ENCODE results near the gene RPS21. TPM values are rescaled to one million over a fixed set of nuclear protein-coding genes. Genes with fewer than 3 reads are reported as not detected.

RPS21 gene
- total and polyA plus RNA-seq, 2 experiments from 2014 or later: 639 to 1,039 TPM

DNA sequence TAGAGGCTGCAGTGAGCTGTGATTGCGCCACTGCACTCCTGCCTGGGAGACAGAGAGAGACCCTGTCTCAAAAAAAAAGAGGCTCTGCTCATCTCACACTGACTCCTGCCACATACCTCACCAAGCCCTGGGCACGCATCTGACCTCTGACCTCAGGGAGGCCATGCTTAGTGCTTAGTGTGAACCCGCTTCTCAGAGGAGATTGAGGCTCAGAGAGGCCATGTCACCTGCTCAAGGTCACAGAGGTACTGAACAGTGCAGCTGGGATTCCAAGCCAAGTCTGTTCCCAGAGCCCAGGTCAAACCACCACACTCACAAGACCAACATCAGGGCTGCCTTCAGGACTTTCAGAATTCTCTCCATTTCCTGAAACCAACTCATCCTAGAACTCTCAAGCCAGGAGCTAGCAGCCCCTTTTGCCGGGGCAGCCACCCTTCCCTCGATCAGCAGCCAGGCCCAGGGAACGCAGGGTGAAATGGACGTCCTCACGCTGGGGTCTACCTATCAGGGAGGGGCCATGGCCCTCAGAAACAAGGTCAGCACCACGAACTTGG is 17.3 kb downstream of the RPS21 start:
- no peaks in the 10 kb centered on the region for H4K20me1 ChIP-seq (ENCODE audit: insufficient read depth)
- no peak overlapping the region for H3K27ac ChIP-seq
- no peaks in the 10 kb centered on the region for H3K9me2 ChIP-seq (ENCODE audit: insufficient read depth)
- no peak overlapping the region for H2AFZ ChIP-seq
- no peaks in the 10 kb centered on the region for H3K9me3 ChIP-seq (ENCODE audit: low read depth)
- TF ChIP-seq EZH2phosphoT487 (IDR thresholded peaks at IDR 0.05; ENCODE audit: insufficient read depth, low read depth) (no peak), EZH2 (IDR thresholded peaks at IDR 0.05; ENCODE audit: insufficient read depth, poor library complexity, severe bottlenecking) (no peak)
- WGBS, 2 experiments (ENCODE audit: low coverage in 1 of 2, low lambda C conversion rate in 2 of 2, missing lambda C conversion rate in 2 of 2): 83 to 87% methylated on average over 9 of the region's 9 CpGs
- H3K4me3 ChIP-seq: no peak overlapping the region
- no peak overlapping the region for H3K9ac ChIP-seq
- H3K36me3 ChIP-seq (ENCODE audit: low read depth): no peaks in the 10 kb centered on the region
- DNase-seq: no peak
- H3K27me3 ChIP-seq (replicated peaks; ENCODE audit: insufficient read depth): no peaks in the 10 kb centered on the region
- H3F3A ChIP-seq (ENCODE audit: insufficient read depth): no peaks in the 10 kb centered on the region
- no peak overlapping the region for H3K4me2 ChIP-seq (ENCODE audit: unreplicated experiment)
- in situ Hi-C loops (cut with MboI): no loop called here
- H3K4me1 ChIP-seq (ENCODE audit: insufficient read depth): no peaks in the 10 kb centered on the region
- no peaks in the 10 kb centered on the region for H3K79me2 ChIP-seq (ENCODE audit: insufficient read depth)

- no peak overlapping the region for H3K27ac ChIP-seq
- no peak overlapping the region for H3K4me2 ChIP-seq (ENCODE audit: unreplicated experiment)
- H4K20me1 ChIP-seq (ENCODE audit: insufficient read depth): no peaks in the 10 kb centered on the region
- no peaks in the 10 kb centered on the region for H3F3A ChIP-seq (ENCODE audit: insufficient read depth)
- DNase-seq: no peak
- no peaks in the 10 kb centered on the region for H3K79me2 ChIP-seq (ENCODE audit: insufficient read depth)
- H3K4me3 ChIP-seq: no peak overlapping the region
- H3K27me3 ChIP-seq (replicated peaks; ENCODE audit: insufficient read depth): no peaks in the 10 kb centered on the region
- 92% methylated on average over 12 of the region's 12 CpGs for WGBS, 2 experiments (ENCODE audit: low coverage in 1 of 2, low lambda C conversion rate in 2 of 2, missing lambda C conversion rate in 2 of 2)
- no peaks in the 10 kb centered on the region for H3K36me3 ChIP-seq (ENCODE audit: low read depth)
- H3K4me1 ChIP-seq (ENCODE audit: insufficient read depth): no peaks in the 10 kb centered on the region
- in situ Hi-C loops (cut with MboI): no loop called here
- no peaks in the 10 kb centered on the region for H3K9me3 ChIP-seq (ENCODE audit: low read depth)
- H3K9ac ChIP-seq: no peak overlapping the region
- H2AFZ ChIP-seq: no peak overlapping the region
- no peaks in the 10 kb centered on the region for H3K9me2 ChIP-seq (ENCODE audit: insufficient read depth)
- TF ChIP-seq EZH2 (IDR thresholded peaks at IDR 0.05; ENCODE audit: insufficient read depth, poor library complexity, severe bottlenecking): no peak
- TF ChIP-seq EZH2phosphoT487 (IDR thresholded peaks at IDR 0.05; ENCODE audit: insufficient read depth, low read depth): no peak
Measured at GRCh38 chr20:62404761-62405107, 17.8 kb downstream of the RPS21 start.

GRCh38 chr20:62405108-62405980 is 18.4 kb downstream of the RPS21 start:
- H3K4me3 ChIP-seq: no peak overlapping the region
- TF ChIP-seq EZH2 (IDR thresholded peaks at IDR 0.05; ENCODE audit: insufficient read depth, poor library complexity, severe bottlenecking) (no peak), EZH2phosphoT487 (IDR thresholded peaks at IDR 0.05; ENCODE audit: insufficient read depth, low read depth) (no peak)
- no peaks in the 10 kb centered on the region for H3K9me3 ChIP-seq (ENCODE audit: low read depth)
- H3K4me1 ChIP-seq (ENCODE audit: insufficient read depth): no peaks in the 10 kb centered on the region
- no peaks in the 10 kb centered on the region for H3K9me2 ChIP-seq (ENCODE audit: insufficient read depth)
- no peak overlapping the region for H3K9ac ChIP-seq
- WGBS, 2 experiments (ENCODE audit: low coverage in 1 of 2, low lambda C conversion rate in 2 of 2, missing lambda C conversion rate in 2 of 2): 81 to 86% methylated on average over 22 to 23 of the region's 23 CpGs
- H3K4me2 ChIP-seq (ENCODE audit: unreplicated experiment): no peak overlapping the region
- H3K36me3 ChIP-seq (ENCODE audit: low read depth): no peaks in the 10 kb centered on the region
- in situ Hi-C loops (cut with MboI): no loop called here
- no peaks in the 10 kb centered on the region for H3K79me2 ChIP-seq (ENCODE audit: insufficient read depth)
- H3F3A ChIP-seq (ENCODE audit: insufficient read depth): no peaks in the 10 kb centered on the region
- H4K20me1 ChIP-seq (ENCODE audit: insufficient read depth): no peaks in the 10 kb centered on the region
- no peaks in the 10 kb centered on the region for H3K27me3 ChIP-seq (replicated peaks; ENCODE audit: insufficient read depth)
- peak; percentile 54 for DNase-seq
- no peak overlapping the region for H2AFZ ChIP-seq
- H3K27ac ChIP-seq: no peak overlapping the region

DNA sequence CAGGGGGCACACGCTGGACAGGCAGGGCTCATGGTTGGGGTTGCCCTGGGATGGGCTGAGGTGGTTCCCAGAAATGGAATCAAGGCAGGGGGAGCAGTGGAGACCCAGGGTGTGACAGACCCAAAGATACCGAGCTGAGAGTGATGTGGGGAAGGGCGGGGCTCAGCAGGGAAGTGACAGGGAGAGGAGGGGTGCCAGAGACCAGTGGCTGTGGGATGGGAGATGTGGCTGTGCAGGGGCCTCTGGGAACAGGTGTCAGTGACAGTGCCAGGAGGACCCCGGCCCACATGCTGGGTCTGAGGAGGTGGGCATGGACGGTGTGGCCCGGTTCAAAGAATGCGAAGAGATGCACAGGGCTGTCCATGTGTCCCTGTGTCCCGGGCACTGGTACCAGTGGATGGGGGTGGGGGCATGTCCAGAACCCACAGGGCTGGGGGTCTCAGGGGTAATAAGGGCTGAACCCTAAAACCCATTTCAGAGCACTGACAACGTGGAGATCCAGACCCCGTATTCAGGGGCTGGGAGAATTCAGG is 19.1 kb downstream of the RPS21 start:
- no peaks in the 10 kb centered on the region for H3K9me2 ChIP-seq (ENCODE audit: insufficient read depth)
- no peaks in the 10 kb centered on the region for H3K79me2 ChIP-seq (ENCODE audit: insufficient read depth)
- peak overlapping the region; percentile 77 for H3K9ac ChIP-seq
- H3K27ac ChIP-seq: no peak overlapping the region
- no peak for DNase-seq
- WGBS, 2 experiments (ENCODE audit: low coverage in 1 of 2, low lambda C conversion rate in 2 of 2, missing lambda C conversion rate in 2 of 2): 53% methylated on average over 9 to 10 of the region's 10 CpGs
- H3K9me3 ChIP-seq (ENCODE audit: low read depth): no peaks in the 10 kb centered on the region
- H3K4me2 ChIP-seq (ENCODE audit: unreplicated experiment): peak overlapping the region; percentile 53
- H3K36me3 ChIP-seq (ENCODE audit: low read depth): no peaks in the 10 kb centered on the region
- peak overlapping the region; percentile 79 for H3K4me3 ChIP-seq
- H2AFZ ChIP-seq: no peak overlapping the region
- no peaks in the 10 kb centered on the region for H3K4me1 ChIP-seq (ENCODE audit: insufficient read depth)
- H3K27me3 ChIP-seq (replicated peaks; ENCODE audit: insufficient read depth): no peaks in the 10 kb centered on the region
- in situ Hi-C loops (cut with MboI): no loop called here
- no peaks in the 10 kb centered on the region for H4K20me1 ChIP-seq (ENCODE audit: insufficient read depth)
- TF ChIP-seq EZH2 (IDR thresholded peaks at IDR 0.05; ENCODE audit: insufficient read depth, poor library complexity, severe bottlenecking): no peak
- no peak for TF ChIP-seq EZH2phosphoT487 (IDR thresholded peaks at IDR 0.05; ENCODE audit: insufficient read depth, low read depth)
- H3F3A ChIP-seq (ENCODE audit: insufficient read depth): no peaks in the 10 kb centered on the region

Measured in GM23248 (cell line).